AG04449 (cell line): ENCODE results near the gene GJC3.
"Not testable (repeated sequence)": the region's sequence is repeated elsewhere in the genome, so short reads cannot be mapped to it uniquely, and the experiment has no call there.

ENCODE experiments used
- CTCF ChIA-PET: fragments of 350-600 bp; formaldehyde crosslinking; extraction: SDS; loops from one replicate; lab custom pipeline; 2021; ENCODE audit warnings: antibody characterized with exemption; lab: Yijun Ruan, JAX
- POLR2A ChIA-PET: fragments of 400-600, 350-600 bp; formaldehyde crosslinking; extraction: SDS; loops from one replicate; lab custom pipeline; 2020; ENCODE audit warnings: antibody characterized with exemption, inconsistent platforms; lab: Yijun Ruan, JAX
- DNase-seq: peaks from one replicate; pipeline ENCODE4 v3.0.0-alpha.2; 2010; ENCODE audit warnings: low read depth, low spot score
- H3K4me3 ChIP-seq: 2 replicates; pipeline ENCODE4 v1.5.1; 2011; ENCODE audit warnings: low read depth, mild to moderate bottlenecking, control low read depth, low read length
- CTCF ChIP-seq: IDR thresholded peaks from one replicate; pipeline ENCODE4 v1.5.1; 2011; ENCODE audit warnings: mild to moderate bottlenecking, moderate library complexity, low read length, control low read depth, inconsistent platforms; ENCODE audit not compliant: insufficient read depth; ENCODE audit errors: missing control alignments

The GJC3 gene

GRCh38 chr7:99928994-99929729 lies at the start of gene GJC3:
TSS of gene GJC3 (minus strand) at chr7:99929620. CDS start at chr7:99929620, 0 bp downstream.
- POLR2A ChIA-PET = interaction anchor here (0.6 to 0.9 kb wide), 2 partner anchors 10 to 429 kb away, joined by 3 to 4 read pairs; partner anchors contain the start of gene TRIM4
- H3K4me3 ChIP-seq = peak within 1 kb of the TSS; percentile 36
- DNase-seq = no peak
- CTCF ChIA-PET = interaction anchor here (0.8 to 2.2 kb wide), 9 partner anchors 10 to 86 kb away, joined by 3 to 13 read pairs (median 5); partner anchors contain the start of genes TRIM4 and ZKSCAN1
- TF ChIP-seq CTCF = peak; percentile 35

GRCh38 chr7:99976626-99977025 lies 47.2 kb upstream of the GJC3 start:
- DNase-seq = no peak
- no peak for TF ChIP-seq CTCF
- ChIA-PET POLR2A (no interaction called here), CTCF (interaction anchor here (0.8 to 11.1 kb wide), 3 partner anchors 16 to 62 kb away, joined by 3 to 132 read pairs (median 18); partner anchors contain the start of gene TRIM4)
- no peak overlapping the region for H3K4me3 ChIP-seq

GRCh38 chr7:99975782-99976521 lies 46.5 kb upstream of the GJC3 start, which contains the start of gene AZGP1:
TSS of gene AZGP1 (minus strand) at chr7:99976031. CDS start at chr7:99976020, 11 bp downstream.
- no peak for TF ChIP-seq CTCF
- no peak for DNase-seq
- ChIA-PET CTCF (interaction anchor here (0.6 to 11.1 kb wide), 3 partner anchors 17 to 1315 kb away, joined by 5 to 132 read pairs (median 18); no protein-coding TSS in a partner anchor), POLR2A (no interaction called here)
- H3K4me3 ChIP-seq = no peak within 1 kb of the TSS

GRCh38 chr7:99974681-99975080 lies 45.3 kb upstream of the GJC3 start:
- no peak overlapping the region for H3K4me3 ChIP-seq
- POLR2A ChIA-PET = no interaction called here
- CTCF ChIA-PET = interaction anchor here (11.1 kb wide), 1 partner anchor 18 kb away, joined by 132 read pairs; no protein-coding TSS in a partner anchor
- no peak for TF ChIP-seq CTCF
- no peak for DNase-seq

- DNase-seq, H3K4me3 ChIP-seq, POLR2A ChIA-PET: not testable (repeated sequence)
- CTCF ChIA-PET = interaction anchor here (11.1 kb wide), 1 partner anchor 19 kb away, joined by 132 read pairs; no protein-coding TSS in a partner anchor
Measured at GRCh38 chr7:99973817-99974216, 44.4 kb upstream of the GJC3 start.

GRCh38 chr7:99971242-99971641 lies 41.8 kb upstream of the GJC3 start:
- H3K4me3 ChIP-seq = no peak overlapping the region
- ChIA-PET CTCF (interaction anchor here (1.1 to 11.1 kb wide), 2 partner anchors 10 to 22 kb away, joined by 3 to 132 read pairs; no protein-coding TSS in a partner anchor), POLR2A (no interaction called here)
- DNase-seq = no peak
- no peak for TF ChIP-seq CTCF

GRCh38 chr7:99969813-99970212 lies 40.4 kb upstream of the GJC3 start:
- CTCF ChIA-PET = interaction anchor here (0.6 to 1.0 kb wide), 3 partner anchors 10 to 46 kb away, joined by 3 to 4 read pairs (median 3); no protein-coding TSS in a partner anchor
- H3K4me3 ChIP-seq, DNase-seq, POLR2A ChIA-PET: not testable (repeated sequence)
